GM21367 (cell line): Measurements from ENCODE around the gene PDZD2.

ENCODE experiments used
- ATAC-seq: cut with Tn5 transposase; IDR thresholded peaks from one replicate; pipeline ENCODE4 v1.9.1; 2021; ENCODE audit not compliant: unreplicated experiment

Gene PDZD2

GRCh38 chr5:32156635-32157034 lies 517.7 kb downstream of the PDZD2 start:
- no peak for ATAC-seq

- ATAC-seq = no peak
Measured at GRCh38 chr5:32157078-32157477, 518.1 kb downstream of the PDZD2 start.

DNA sequence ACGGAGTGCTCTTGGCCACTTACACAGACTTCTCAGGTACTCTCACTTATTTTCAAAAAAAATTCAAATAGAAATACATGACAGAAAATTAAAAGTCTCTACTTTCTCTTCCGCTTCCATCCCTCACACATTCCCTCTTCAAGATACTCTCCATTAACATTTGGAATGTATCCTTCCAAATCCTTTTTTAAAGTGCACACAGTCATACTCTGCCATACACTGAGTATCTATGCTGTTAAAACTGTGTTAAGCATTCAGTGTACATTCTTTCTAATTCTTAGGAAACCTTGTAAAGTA lies 519.7 kb downstream of the PDZD2 start:
- no peak for ATAC-seq

DNA sequence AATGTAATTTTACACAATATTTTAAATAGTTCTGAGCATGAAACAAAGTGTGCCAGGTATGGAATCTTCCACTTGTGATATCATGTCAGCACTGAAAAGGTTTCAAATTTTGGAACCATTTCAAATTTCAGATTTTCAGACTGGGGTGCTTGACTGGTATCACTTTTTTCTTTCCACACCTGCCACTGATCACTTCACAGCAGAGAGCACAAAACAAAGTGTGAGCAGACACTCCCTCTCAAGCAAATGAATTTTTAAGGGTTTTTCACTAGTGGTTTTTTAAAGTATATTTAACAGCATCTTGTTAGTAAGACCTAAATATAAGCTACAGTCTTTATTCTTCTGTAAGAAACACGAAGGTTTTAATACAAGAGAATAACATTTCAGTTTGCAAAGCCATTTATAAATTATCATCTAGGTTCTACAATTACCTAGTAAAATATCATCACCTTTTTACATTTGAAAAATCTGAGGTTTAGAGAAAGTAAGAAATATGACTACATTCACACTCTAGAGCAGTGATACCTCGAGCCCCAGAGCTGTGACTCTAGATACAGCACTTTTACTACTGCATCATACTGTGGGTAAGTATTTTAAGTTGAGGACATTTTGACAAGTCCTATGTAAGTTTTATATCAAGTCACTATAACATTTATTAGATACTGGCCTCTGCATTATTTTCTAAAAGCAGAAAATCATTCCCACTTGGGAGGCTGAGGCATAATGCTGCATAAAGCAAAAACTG lies 520.6 kb downstream of the PDZD2 start:
- ATAC-seq = no peak

- ATAC-seq = no peak
Measured at GRCh38 chr5:32160228-32160627, 521.3 kb downstream of the PDZD2 start.
